Spleen (tissue), 7 donors: ENCODE results near the gene GRIK5.
A peak's percentile ranks its signal among the peaks of the same experiment; 100 is the strongest.

Source experiments
- POLR2A ChIP-seq, 3 donors: fragments of 450-650 bp; IDR thresholded peaks; one replicate each; pipeline ENCODE4 v1.5.1; 2017; ENCODE audit warnings: antibody characterized with exemption in 3 of 3, mild to moderate bottlenecking in 1 of 3
- TF ChIP-seq, protein P1 (sequence below), 11 experiments: fragments of 200-600 bp in 7 of 11; fragments of 450-650 bp in 4 of 11; sonication (generic) in 4 of 11; IDR thresholded peaks in 8 of 11; conservative IDR thresholded peaks in 3 of 11; 1 replicate in 7 of 11; 2 replicates in 4 of 11; pipeline versions ENCODE4 v1.4.0 to v1.8.0; 2016 to 2021; ENCODE audit warnings: antibody characterized with exemption in 11 of 11, inconsistent platforms in 4 of 11, mild to moderate bottlenecking in 1 of 11
- donor health status: DM: no; HTN: no; CAD: no; lungs with moderate emphysema.
- donor health status: DM: no; HTN: no; CAD: no.
- donor health status: DM: no; HTN: no; CAD: no.

DNA sequence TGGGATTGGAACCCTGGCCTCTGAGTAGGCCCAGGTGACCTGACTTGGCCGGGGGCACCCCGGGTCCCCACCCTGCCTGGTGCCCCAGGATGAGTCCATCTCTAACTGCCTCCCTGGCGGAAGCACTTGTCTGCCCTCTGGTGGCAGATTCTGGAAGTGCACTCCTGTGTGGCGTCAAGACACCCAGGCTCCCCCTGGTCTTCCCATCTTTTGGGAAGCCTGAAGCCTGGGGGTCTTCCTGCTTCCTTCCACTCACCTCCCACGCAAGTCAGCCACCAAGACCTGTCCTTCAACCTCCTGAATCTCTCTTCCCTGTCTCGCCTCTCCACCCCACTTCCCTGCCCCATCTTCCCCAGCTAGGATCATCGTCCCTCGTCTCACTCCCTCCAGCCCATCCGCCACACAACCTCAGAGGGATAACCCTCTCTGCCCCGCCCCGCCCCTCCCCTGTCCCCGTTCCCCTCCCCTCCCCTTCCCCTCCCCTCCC, 118.3 kb downstream of the GRIK5 start:
- TF ChIP-seq, protein P1, sequence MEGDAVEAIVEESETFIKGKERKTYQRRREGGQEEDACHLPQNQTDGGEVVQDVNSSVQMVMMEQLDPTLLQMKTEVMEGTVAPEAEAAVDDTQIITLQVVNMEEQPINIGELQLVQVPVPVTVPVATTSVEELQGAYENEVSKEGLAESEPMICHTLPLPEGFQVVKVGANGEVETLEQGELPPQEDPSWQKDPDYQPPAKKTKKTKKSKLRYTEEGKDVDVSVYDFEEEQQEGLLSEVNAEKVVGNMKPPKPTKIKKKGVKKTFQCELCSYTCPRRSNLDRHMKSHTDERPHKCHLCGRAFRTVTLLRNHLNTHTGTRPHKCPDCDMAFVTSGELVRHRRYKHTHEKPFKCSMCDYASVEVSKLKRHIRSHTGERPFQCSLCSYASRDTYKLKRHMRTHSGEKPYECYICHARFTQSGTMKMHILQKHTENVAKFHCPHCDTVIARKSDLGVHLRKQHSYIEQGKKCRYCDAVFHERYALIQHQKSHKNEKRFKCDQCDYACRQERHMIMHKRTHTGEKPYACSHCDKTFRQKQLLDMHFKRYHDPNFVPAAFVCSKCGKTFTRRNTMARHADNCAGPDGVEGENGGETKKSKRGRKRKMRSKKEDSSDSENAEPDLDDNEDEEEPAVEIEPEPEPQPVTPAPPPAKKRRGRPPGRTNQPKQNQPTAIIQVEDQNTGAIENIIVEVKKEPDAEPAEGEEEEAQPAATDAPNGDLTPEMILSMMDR (IDR thresholded peaks at IDR 0.05 in 8 of 11, conservative IDR thresholded peaks at IDR 0.05 in 3 of 11) = peak; percentile 95 to 99 (median 98)
- no peak for TF ChIP-seq POLR2A (IDR thresholded peaks at IDR 0.05)
